ENCODE results near the gene PPM1J.

DNA sequence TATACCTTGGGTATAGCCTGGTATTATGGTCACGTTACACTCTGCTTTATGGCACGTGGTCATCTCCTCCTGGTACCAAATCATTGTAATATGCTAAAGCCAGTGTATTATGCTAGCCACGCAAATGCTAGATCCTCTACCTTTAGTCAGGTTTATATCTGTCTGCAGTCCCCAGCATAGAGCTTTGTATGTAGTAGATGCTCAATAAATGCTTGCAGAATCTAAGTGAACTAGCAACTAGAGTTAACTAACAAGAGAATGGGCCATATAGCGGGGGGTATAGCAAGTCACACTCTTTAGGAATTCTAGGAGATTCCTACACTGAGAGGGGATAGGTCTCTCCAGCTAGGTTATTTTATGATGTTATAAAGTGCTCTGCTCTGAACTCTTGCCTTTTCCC lies 37.6 kb downstream of the PPM1J start:
- TF ChIP-seq CTCF (IDR thresholded peaks at IDR 0.05; ENCODE audit: low read depth, low read length) = no peak
- TF ChIP-seq EZH2phosphoT487 (IDR thresholded peaks at IDR 0.05; ENCODE audit: low read depth) = no peak
